ENCODE data around the gene NAALADL2. TPM values are rescaled to one million over a fixed set of nuclear protein-coding genes. Genes with fewer than 3 reads are reported as not detected.

NAALADL2 gene
- total and polyA plus RNA-seq, 2 of the 13 experiments (the other 11 are each of a cell fraction or from before 2014, with no cell fraction given): 0.08 TPM; not detected in 1

DNA sequence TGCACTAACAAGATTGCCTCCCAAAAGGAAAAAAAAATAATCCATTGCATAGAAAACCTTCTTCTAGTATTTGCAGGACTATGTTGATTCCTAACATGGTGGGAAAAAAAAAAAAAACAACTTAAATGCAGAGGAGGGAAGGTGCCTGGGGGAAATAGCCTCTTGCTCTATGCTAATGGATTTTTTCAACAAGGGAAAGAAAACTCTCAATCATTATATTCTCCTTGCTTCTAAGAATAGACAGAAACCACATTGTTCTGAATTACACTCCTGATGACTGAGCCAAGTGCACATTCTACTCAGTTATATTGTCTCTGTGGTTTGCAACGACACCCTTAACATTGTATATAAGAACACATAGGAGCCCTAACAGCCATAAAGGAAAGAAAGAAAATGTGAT is 760.2 kb downstream of the NAALADL2 start (continued):
- TF ChIP-seq SIX4 (CRISPR knock-in tag; IDR thresholded peaks at IDR 0.05) (no peak), PLRG1 (conservative IDR thresholded peaks at IDR 0.05) (no peak), ZNF713 (CRISPR knock-in tag; IDR thresholded peaks at IDR 0.05) (no peak), ZSCAN21 (CRISPR knock-in tag; IDR thresholded peaks at IDR 0.05; ENCODE audit: borderline replicate concordance) (no peak)
- TF ChIP-seq, protein P1, sequence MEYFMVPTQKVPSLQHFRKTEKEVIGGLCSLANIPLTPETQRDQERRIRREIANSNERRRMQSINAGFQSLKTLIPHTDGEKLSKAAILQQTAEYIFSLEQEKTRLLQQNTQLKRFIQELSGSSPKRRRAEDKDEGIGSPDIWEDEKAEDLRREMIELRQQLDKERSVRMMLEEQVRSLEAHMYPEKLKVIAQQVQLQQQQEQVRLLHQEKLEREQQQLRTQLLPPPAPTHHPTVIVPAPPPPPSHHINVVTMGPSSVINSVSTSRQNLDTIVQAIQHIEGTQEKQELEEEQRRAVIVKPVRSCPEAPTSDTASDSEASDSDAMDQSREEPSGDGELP (IDR thresholded peaks at IDR 0.05; ENCODE audit: borderline replicate concordance, low read depth): no peak

DNA sequence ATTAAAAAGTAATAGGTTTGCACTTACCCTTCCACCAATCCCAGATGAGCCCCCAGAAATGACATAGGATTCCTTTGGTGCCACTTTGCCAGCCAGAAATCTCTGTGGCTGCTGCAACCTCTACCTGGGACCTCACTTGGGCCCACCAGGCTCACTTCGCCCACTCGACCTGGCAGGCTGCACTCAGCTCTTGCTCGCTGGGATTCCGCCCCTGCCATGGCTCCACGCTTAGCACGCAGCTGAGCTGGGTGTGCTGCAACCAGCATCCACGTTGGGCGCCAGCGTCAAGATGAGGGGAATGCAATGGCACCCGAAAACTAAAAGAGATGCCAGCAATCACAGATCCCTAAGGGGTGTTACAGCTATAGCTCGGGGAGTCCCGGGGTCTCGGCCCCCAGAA is 761.0 kb downstream of the NAALADL2 start:
- 0% methylated on average over 3 of the region's 13 CpGs for WGBS (ENCODE audit: low lambda C conversion rate)
- no peak overlapping the region for H3K27ac ChIP-seq (ENCODE audit: extremely low read length, insufficient read depth, low read length)
- no peaks in the 10 kb centered on the region for H3K36me3 ChIP-seq (replicated peaks in 1 of 2; ENCODE audit: control insufficient read depth in 1 of 2, insufficient read depth in 2 of 2, low read length in 2 of 2)
- H2AFZ ChIP-seq (ENCODE audit: low read length): no peak overlapping the region
- ChIA-PET CTCF (ENCODE audit: low intra/inter-chr PET ratio, low total read pairs) (no interaction called here), POLR2A (no interaction called here)
- H3K79me2 ChIP-seq (ENCODE audit: insufficient read depth, low read length): no peaks in the 10 kb centered on the region
- no peaks in the 10 kb centered on the region for H3K4me1 ChIP-seq (ENCODE audit: insufficient read depth, low read length)
- H3K4me3 ChIP-seq (replicated peaks in 1 of 3; ENCODE audit: insufficient read depth in 1 of 3, low read depth in 2 of 3, low read length in 3 of 3): no peak overlapping the region
- in situ Hi-C loops (cut with HindIII; ENCODE audit: extremely low pct_ligation_motif_present, low pct_unique_long_range_greater_than_20kb) (no loop called here), intact Hi-C loops (cut with micrococcal nuclease; ENCODE audit: unreplicated experiment) (no loop called here)
- FAIRE-seq (no peak), ATAC-seq (no peak), DNase-seq (ENCODE audit: low spot score) (no peak)
- no peak overlapping the region for H3K4me2 ChIP-seq (ENCODE audit: low read depth, low read length)
- H3K27me3 ChIP-seq (ENCODE audit: control insufficient read depth in 1 of 2, insufficient read depth in 2 of 2, low read length in 2 of 2): no peaks in the 10 kb centered on the region
- peaks cover 12% of the 10 kb centered on the region; the same call in 1 of the 2 replicates for H3K9me3 ChIP-seq (ENCODE audit: low read length)
- no peak for TF ChIP-seq NRL (CRISPR knock-in tag; IDR thresholded peaks at IDR 0.05; ENCODE audit: borderline replicate concordance)
- TF ChIP-seq KAT8 (CRISPR knock-in tag; IDR thresholded peaks at IDR 0.05): no peak
- TF ChIP-seq, protein P2, sequence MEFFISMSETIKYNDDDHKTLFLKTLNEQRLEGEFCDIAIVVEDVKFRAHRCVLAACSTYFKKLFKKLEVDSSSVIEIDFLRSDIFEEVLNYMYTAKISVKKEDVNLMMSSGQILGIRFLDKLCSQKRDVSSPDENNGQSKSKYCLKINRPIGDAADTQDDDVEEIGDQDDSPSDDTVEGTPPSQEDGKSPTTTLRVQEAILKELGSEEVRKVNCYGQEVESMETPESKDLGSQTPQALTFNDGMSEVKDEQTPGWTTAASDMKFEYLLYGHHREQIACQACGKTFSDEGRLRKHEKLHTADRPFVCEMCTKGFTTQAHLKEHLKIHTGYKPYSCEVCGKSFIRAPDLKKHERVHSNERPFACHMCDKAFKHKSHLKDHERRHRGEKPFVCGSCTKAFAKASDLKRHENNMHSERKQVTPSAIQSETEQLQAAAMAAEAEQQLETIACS (CRISPR knock-in tag; IDR thresholded peaks at IDR 0.05): no peak
- TF ChIP-seq, protein P3, sequence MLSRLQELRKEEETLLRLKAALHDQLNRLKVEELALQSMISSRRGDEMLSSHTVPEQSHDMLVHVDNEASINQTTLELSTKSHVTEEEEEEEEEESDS (CRISPR knock-in tag; IDR thresholded peaks at IDR 0.05; ENCODE audit: borderline replicate concordance): no peak
- no peak for TF ChIP-seq ZBTB42 (CRISPR knock-in tag; IDR thresholded peaks at IDR 0.05)
- no peak for TF ChIP-seq SIX1 (CRISPR knock-in tag; IDR thresholded peaks at IDR 0.05; ENCODE audit: borderline replicate concordance)
- TF ChIP-seq, protein P1 (IDR thresholded peaks at IDR 0.05; ENCODE audit: borderline replicate concordance, low read depth): no peak
- no peak for TF ChIP-seq GATAD1 (CRISPR knock-in tag; IDR thresholded peaks at IDR 0.05)
- no peak for TF ChIP-seq FOXA1 (IDR thresholded peaks at IDR 0.05)
- no peak for TF ChIP-seq FOXA1 (CRISPR knock-in tag; IDR thresholded peaks at IDR 0.05)
- TF ChIP-seq ZNF557 (CRISPR knock-in tag; IDR thresholded peaks at IDR 0.05): no peak
- no peak for TF ChIP-seq HOXA7 (CRISPR knock-in tag; IDR thresholded peaks at IDR 0.05)
- TF ChIP-seq, protein P4, sequence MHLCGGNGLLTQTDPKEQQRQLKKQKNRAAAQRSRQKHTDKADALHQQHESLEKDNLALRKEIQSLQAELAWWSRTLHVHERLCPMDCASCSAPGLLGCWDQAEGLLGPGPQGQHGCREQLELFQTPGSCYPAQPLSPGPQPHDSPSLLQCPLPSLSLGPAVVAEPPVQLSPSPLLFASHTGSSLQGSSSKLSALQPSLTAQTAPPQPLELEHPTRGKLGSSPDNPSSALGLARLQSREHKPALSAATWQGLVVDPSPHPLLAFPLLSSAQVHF (CRISPR knock-in tag; IDR thresholded peaks at IDR 0.05): no peak
- TF ChIP-seq ARNT (IDR thresholded peaks at IDR 0.05): no peak
- no peak for TF ChIP-seq ZSCAN22 (CRISPR knock-in tag; IDR thresholded peaks at IDR 0.05)
- TF ChIP-seq ZSCAN25 (CRISPR knock-in tag; IDR thresholded peaks at IDR 0.05): no peak
- no peak for TF ChIP-seq RFXANK (CRISPR knock-in tag; IDR thresholded peaks at IDR 0.05)
- TF ChIP-seq, protein P5, sequence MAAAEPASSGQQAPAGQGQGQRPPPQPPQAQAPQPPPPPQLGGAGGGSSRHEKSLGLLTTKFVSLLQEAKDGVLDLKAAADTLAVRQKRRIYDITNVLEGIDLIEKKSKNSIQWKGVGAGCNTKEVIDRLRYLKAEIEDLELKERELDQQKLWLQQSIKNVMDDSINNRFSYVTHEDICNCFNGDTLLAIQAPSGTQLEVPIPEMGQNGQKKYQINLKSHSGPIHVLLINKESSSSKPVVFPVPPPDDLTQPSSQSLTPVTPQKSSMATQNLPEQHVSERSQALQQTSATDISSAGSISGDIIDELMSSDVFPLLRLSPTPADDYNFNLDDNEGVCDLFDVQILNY (CRISPR knock-in tag; conservative IDR thresholded peaks at IDR 0.05): no peak
- TF ChIP-seq ZBTB21 (CRISPR knock-in tag; IDR thresholded peaks at IDR 0.05): no peak
- no peaks in the 10 kb centered on the region for H4K20me1 ChIP-seq (ENCODE audit: insufficient read depth, low read length)
- BruUV-seq (replicated peaks): no TSS peak
- no peak overlapping the region for H3K9ac ChIP-seq (ENCODE audit: insufficient read depth, low read depth, low read length)
